Adrenal gland (tissue), 5 donors: ENCODE results near the gene JUND.

Experiments used
- POLR2A ChIP-seq, 2 donors: fragments of 450-650 bp; IDR thresholded peaks; one replicate each; pipeline ENCODE4 v1.6.1; 2017; ENCODE audit warnings: antibody characterized with exemption in 2 of 2, mild to moderate bottlenecking in 2 of 2, moderate library complexity in 1 of 2
- TF ChIP-seq, protein P1 (sequence below), 6 experiments: fragments of 450-650 bp in 4 of 6; fragments of 200-600 bp in 2 of 6; sonication (generic) in 1 of 6; IDR thresholded peaks; 1 replicate in 5 of 6; 2 replicates in 1 of 6; pipeline versions ENCODE4 v1.5.1 to v1.8.0; 2016 to 2021; ENCODE audit warnings: antibody characterized with exemption in 6 of 6, mild to moderate bottlenecking in 2 of 6, moderate library complexity in 1 of 6
- donor health status: DM: no; HTN: no; CAD: no.

DNA sequence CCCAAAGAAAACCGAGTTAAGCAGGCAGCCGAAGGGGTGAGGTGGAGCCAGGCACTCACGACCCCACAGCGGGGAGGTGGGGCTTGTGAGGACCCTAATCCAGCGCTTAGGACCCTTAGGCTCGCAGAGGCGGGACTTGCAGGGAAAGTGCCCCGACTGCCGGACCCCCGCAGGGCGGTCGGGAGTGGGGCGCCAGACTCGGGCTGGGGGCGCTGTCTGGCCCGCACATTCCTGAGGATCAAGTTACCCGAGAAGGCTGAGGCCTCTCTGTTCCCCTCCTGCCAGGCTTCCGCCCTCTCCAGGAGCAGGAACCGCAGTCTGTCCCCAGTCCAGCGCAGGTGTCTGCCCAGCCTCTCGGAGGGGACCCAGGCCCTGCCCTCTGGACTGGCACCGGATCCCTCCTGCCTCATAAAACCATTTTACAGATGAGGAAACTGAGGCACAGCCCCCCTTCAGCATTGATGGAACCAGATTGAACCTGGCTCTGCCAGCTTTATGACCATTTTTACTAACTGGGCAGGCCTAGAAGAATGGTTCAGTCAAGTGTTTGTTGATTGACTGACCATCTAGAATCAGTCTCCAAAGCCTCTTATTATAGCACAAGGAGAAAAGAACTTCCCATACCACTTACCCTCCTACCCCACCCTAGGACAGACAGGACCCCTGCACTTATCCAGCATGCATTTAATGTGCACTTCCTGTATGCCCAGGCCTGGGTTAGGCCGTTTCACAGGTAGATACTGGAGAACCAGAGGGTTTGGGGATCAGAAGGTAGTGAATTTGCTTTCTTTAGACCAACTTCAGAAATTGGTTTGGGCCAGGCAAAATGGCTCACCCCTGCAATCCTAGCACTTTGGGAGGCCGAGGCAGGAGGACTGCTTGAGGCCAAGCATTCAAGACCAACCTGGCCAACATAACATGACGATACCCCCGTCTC lies 6.7 kb upstream of the JUND start:
- TF ChIP-seq, protein P1, sequence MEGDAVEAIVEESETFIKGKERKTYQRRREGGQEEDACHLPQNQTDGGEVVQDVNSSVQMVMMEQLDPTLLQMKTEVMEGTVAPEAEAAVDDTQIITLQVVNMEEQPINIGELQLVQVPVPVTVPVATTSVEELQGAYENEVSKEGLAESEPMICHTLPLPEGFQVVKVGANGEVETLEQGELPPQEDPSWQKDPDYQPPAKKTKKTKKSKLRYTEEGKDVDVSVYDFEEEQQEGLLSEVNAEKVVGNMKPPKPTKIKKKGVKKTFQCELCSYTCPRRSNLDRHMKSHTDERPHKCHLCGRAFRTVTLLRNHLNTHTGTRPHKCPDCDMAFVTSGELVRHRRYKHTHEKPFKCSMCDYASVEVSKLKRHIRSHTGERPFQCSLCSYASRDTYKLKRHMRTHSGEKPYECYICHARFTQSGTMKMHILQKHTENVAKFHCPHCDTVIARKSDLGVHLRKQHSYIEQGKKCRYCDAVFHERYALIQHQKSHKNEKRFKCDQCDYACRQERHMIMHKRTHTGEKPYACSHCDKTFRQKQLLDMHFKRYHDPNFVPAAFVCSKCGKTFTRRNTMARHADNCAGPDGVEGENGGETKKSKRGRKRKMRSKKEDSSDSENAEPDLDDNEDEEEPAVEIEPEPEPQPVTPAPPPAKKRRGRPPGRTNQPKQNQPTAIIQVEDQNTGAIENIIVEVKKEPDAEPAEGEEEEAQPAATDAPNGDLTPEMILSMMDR (IDR thresholded peaks at IDR 0.05), result no peak
- no peak for TF ChIP-seq POLR2A (IDR thresholded peaks at IDR 0.05)
